NAMALWA (cell line): Measurements from ENCODE around the gene INSYN1.
"Not testable (repeated sequence)": the region's sequence is repeated elsewhere in the genome, so short reads cannot be mapped to it uniquely, and the experiment has no call there.

ENCODE experiments used
- DNase-seq: peaks from one replicate; pipeline ENCODE4 v3.0.0-alpha.2; 2015; ENCODE audit warnings: low spot score

INSYN1 gene

DNA sequence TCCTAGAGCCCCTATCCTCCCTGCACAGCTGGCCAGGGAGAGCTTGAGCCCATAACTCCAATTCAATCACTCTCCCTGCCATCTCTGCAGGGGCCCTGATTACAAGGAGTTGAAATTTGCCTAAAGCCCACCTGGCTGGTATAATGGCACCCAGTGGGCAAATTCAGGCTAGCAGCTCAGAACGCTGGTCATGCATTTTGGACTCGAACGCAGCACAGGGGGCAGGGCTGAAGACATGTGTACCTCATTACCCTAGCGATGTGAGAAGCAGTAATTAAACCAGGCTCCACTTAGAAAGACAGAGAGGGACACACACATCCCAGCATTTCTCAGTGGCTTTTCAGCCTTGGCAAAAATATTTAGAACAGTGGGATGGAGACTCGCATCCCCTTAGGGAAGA, 3.2 kb downstream of the INSYN1 start:
- DNase-seq: no peak

- DNase-seq: no peak
Measured at GRCh38 chr15:73749533-73749932, 3.6 kb downstream of the INSYN1 start.

GRCh38 chr15:73748730-73749129, 4.4 kb downstream of the INSYN1 start:
- no peak for DNase-seq

DNA sequence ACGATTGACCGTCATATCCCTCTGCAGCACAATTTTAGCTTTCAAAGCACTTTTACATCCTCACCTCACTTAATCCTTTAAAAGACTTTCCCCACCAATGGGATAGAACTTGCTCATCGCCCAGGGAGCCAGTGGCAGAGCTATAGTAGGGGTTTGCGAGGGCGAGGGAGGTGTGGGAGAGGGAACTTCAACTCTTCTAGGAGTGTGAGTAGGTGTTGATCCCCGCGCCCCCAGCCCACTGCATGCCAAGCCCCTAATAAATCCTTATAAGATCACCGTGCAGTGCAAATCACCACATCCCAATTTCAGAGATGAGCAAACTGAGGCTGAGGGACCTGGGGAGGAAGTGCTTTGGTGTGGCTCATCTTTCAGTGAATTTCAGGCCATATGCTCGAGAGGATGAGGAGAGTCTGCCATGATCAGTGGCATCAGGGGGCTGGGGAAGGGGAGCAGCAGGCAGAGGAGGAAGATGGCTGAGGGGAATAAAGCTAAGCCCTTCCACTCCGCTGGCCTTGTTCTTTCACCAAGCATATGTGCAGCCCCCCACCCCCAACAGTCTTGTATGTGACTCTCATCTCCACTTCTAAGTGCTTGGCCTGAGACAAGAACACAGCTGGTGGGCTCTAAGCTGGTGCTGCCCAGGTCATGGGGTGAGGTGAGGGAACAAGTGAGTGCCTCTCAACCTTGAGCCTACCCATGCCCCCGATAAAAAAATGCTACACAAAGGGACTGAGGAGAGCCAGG, 5.1 kb downstream of the INSYN1 start:
- DNase-seq: no peak

DNA sequence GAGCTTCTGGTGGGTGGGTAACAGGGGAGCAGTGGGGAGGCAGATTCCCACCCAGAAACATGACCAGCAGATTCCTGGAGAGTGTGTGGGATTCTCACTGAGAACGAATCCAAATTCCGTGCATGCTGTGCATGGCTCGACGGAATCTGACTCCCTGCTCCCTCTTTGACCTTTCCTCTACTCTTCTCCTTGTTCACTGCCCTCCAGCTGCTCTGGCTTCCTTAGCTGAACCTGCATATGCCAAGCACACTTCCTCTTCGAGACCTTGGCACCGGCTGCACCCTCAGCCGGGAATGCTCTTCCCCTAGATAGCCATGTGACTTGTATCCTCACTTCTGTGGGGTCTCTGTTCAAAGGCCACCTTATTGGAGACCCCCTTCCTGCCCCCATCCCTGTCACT, 6.3 kb downstream of the INSYN1 start:
- no peak for DNase-seq

DNA sequence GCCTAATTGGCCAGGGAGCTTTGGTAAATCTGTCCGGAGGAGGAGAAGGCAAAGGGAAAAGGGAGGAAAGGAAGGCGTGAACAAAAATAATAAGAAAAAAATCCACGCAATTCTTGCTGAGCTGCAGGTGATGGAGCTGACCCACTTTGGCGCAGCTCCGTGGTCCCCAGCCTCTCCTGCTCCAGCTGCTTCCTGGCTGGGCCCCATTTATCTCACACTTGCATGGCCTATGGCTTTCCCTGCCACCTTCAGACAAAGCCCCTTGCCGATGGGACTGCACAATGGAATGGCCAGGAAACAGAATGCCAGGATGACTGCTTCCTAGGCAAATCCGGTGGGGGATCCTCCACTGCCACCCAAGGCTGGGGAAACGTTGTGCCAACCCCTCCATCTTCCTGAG, 6.9 kb downstream of the INSYN1 start:
- DNase-seq: no peak

GRCh38 chr15:73745073-73745472, 8.1 kb downstream of the INSYN1 start:
- DNase-seq: no peak

- no peak for DNase-seq
Measured at GRCh38 chr15:73744293-73744692, 8.9 kb downstream of the INSYN1 start.

GRCh38 chr15:73741321-73741836, 11.8 kb downstream of the INSYN1 start:
- DNase-seq: no peak

DNA sequence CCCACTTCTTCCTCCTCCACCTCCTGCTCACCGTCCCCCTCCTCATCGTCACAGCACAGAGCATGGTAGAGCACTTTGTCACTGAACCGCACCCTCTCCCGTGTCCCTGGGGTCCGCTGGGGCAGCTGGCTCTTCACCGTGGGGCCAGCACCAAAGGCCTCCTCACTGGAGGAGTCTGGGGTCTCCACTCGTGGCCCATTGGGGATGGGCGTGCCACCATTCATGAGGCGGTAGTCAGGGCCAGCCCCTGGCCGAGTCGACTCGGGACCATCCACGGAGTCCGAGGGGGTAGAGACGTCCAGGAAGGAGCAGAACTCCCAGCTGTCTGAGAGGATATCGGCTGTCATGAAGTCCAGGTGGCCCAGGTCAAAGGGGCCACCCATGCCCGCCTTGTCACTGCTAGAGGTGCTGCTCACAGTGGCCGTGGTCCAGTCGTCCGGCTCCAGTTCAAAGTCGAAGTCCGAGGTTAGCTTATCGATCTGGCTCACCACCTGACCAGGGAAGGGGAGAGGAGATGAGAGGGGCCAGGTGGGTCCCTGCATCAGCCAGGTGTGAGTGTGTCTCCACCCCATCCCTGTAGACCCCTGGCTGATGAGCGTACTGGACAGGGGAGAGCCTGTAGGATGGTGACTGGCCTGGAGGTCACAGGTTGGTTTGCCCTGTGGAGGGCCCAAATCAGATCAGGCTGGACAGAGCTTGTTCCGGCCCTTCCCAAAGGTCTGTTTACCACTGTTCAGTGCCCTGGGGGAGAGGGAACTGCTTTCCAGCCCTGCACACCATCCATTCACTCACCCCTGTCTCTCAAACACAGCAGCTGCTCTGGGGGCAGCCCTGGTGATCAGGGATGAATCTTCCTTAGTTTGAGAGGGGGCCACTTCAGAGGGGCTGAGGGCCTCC, 12.8 kb downstream of the INSYN1 start:
- DNase-seq: no peak

GRCh38 chr15:73737535-73737934, 15.6 kb downstream of the INSYN1 start:
- no peak for DNase-seq

GRCh38 chr15:73732930-73733329, 20.2 kb downstream of the INSYN1 start:
- DNase-seq: no peak

- not testable (repeated sequence) for DNase-seq
Measured at GRCh38 chr15:73732051-73732450, 21.1 kb downstream of the INSYN1 start.

DNA sequence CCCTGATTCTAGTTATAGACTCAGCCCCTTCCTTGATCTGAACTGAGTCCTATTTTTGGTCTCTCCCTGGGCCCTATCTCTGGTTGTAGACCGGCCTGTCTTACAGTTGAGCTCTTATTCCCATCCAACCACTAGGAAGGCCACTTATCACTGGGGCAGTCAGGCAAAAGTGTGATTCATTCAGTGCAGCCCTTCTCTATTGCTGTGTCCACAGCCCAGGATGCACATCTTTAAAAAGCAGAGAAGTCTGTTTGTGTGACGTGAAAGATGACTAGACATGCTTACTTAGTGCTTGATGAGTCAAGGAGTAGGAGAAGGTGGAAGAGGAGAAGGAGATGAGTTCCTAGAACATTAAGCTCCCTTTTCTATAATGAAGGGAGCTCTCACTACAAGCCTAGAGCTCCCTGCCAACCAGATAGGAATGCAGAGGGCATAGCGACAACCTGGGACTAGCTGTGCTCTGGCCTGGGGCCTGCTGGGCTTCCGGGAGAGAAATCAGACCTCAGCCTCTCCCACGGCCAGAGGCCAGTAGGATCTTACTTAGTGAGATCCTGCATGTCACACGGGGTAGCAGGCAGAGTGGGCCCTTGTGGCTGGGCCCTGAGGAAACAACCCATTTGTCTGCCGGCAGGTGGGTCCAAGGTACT, 25.7 kb downstream of the INSYN1 start:
- DNase-seq: no peak

GRCh38 chr15:73724212-73724611, 28.9 kb downstream of the INSYN1 start:
- DNase-seq: no peak

- no peak for DNase-seq
Measured at GRCh38 chr15:73723191-73723590, 30.0 kb downstream of the INSYN1 start.

DNA sequence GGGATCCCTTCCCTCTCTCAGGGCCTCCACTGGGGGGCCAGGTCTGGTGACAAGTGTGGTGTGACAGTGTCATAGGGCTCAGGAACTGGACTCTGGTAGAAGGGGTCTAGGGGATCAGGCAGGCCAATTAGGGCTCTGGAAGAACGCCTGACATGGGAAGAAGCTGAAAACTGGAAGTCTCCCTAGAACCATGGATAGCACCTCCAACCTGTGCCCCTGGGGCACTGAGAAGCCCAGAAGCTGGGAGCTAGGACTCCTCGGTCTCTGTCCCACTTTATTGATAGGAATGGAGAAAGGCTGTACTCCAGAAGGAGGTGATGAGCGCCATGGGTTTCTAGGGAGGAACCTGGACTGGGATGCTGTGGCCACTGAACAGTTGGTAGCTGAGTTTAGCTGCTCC, 30.7 kb downstream of the INSYN1 start:
- no peak for DNase-seq

DNA sequence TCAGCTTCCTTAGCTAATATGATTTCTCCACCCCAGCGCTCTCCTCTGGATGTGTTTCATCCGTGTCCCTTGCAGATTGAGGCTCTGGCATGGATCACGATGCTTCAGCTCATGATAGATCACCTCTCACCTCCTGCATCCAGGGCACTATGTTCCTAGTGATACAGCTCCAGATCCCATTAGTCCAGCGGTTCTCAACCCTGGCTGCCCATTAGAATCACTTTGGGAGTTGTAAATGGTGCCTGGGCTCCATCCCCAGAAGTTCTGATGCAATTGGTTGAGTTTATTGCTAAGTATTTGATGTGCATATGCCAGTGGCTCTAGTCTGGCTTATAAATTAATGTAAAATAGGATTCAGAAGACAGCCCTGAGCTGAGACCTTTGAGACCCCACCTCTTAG, 34.5 kb downstream of the INSYN1 start:
- DNase-seq: no peak

DNA sequence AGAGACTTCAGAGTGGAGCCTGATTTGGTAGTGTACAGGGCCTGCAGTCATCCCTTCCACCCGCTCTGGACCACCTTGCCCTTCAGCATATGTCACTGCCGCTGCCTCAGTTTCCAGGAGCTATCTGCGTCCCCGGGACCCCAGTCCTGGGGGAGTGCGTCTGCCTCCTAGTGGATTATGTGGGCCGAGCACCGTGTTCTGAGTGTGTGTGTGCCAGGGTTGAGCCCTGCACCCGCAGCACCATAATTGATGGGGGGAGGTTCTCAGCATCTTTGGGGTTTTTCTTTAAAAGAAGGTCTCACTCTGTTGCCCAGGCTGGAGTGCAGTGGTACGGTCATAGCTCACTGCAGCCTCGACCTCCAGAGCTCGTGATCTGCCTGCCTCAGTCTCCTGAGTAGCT, 35.3 kb downstream of the INSYN1 start:
- no peak for DNase-seq

GRCh38 chr15:73717206-73717605, 35.9 kb downstream of the INSYN1 start:
- DNase-seq: no peak

GRCh38 chr15:73716417-73716816, 36.7 kb downstream of the INSYN1 start:
- no peak for DNase-seq

GRCh38 chr15:73715417-73715816, 37.7 kb downstream of the INSYN1 start:
- DNase-seq: no peak
